Activated naive CD8-positive, alpha-beta T cell treated with anti-CD3 and anti-CD28 coated beads, Interleukin-2, amount 10 ng/mL, durations not matched to agents 7 days and 5 days (primary cell): ENCODE measurements around the gene ABCB10. TPM values are rescaled to one million over a fixed set of nuclear protein-coding genes. Genes with fewer than 3 reads are reported as not detected.
"Not testable (repeated sequence)": the region's sequence is repeated elsewhere in the genome, so short reads cannot be mapped to it uniquely, and the experiment has no call there.

Experiments
- ATAC-seq: fragments of 150-1000 bp; cut with Tn5 transposase; one replicate; pipeline ENCODE4 v1.10.0; 2021; ENCODE audit warnings: low read depth, moderate library complexity
- POLR2A ChIA-PET: fragments of 350-600 bp; sonication (Branson Sonifier 250); formaldehyde crosslinking; loops from one replicate; lab custom pipeline; 2021; ENCODE audit warnings: antibody characterized with exemption; lab: Charles Lee
- DNase-seq: peaks from one replicate; pipeline ENCODE4 v3.0.0; 2021
- H3K27ac Mint-ChIP-seq: one replicate; pipeline ENCODE4 v1.8.0; 2022; ENCODE audit warnings: mild to moderate bottlenecking, mixed read lengths
- H3K27me3 Mint-ChIP-seq: one replicate; pipeline ENCODE4 v1.8.0; 2022; ENCODE audit warnings: mild to moderate bottlenecking, moderate library complexity, mixed read lengths
- H3K36me3 Mint-ChIP-seq: one replicate; pipeline ENCODE4 v1.8.0; 2021; ENCODE audit warnings: mild to moderate bottlenecking, mixed read lengths
- H3K4me1 Mint-ChIP-seq: one replicate; pipeline ENCODE4 v1.8.0; 2021; ENCODE audit warnings: mixed read lengths
- H3K4me3 Mint-ChIP-seq: one replicate; pipeline ENCODE4 v1.8.0; 2022; ENCODE audit warnings: mild to moderate bottlenecking, moderate library complexity, mixed read lengths
- H3K9me3 Mint-ChIP-seq: one replicate; pipeline ENCODE4 v1.8.0; 2021; ENCODE audit warnings: mixed read lengths
- total RNA-seq, 2 experiments: library from RNA; stranded (reverse); gene quantifications; one replicate each; pipeline ENCODE4 v1.2.3, GENCODE V29; 2021

Gene ABCB10
- total RNA-seq, 2 experiments from 2014 or later = 26.5 to 29.8 TPM

- H3K36me3 Mint-ChIP-seq = no peaks in the 10 kb centered on the region
- ATAC-seq (no peak), DNase-seq (no peak)
- H3K4me3 Mint-ChIP-seq = no peak overlapping the region
- POLR2A ChIA-PET = interaction anchor here (0.8 kb wide), 1 partner anchor 54 kb away, joined by 3 read pairs; the partner anchor contains the start of gene NUP133
- H3K4me1 Mint-ChIP-seq = peaks cover 6% of the 10 kb centered on the region
- no peak overlapping the region for H3K27ac Mint-ChIP-seq
- no peaks in the 10 kb centered on the region for H3K27me3 Mint-ChIP-seq
- no peaks in the 10 kb centered on the region for H3K9me3 Mint-ChIP-seq
These were observed 4.2 kb upstream of the ABCB10 start for GRCh38 chr1:229562686-229563085.

DNA sequence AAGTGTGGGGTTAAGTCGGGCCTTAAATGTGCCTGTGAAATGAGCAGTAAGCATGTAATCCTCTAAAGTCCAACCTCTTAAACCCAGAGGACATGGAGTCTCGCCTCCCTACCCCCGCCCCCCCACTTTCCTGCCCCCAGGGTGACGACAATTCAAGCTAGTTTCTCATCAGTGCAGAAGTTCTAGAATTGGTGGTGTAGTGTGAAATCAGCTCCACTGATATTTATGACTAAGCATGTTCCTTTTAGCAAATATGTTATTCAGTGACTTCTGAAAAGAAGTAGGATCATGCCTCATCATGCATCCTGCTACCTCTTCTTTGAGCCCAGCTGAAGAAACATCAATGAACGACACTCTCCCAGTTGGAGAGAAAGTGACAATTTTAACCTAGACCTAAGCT, 2.6 kb upstream of the ABCB10 start:
- DNase-seq (no peak), ATAC-seq (no peak)
- peaks cover 20% of the 10 kb centered on the region for H3K4me1 Mint-ChIP-seq
- POLR2A ChIA-PET = no interaction called here
- H3K27ac Mint-ChIP-seq = no peak overlapping the region
- H3K27me3 Mint-ChIP-seq = no peaks in the 10 kb centered on the region
- no peaks in the 10 kb centered on the region for H3K9me3 Mint-ChIP-seq
- peaks cover 2% of the 10 kb centered on the region for H3K36me3 Mint-ChIP-seq
- H3K4me3 Mint-ChIP-seq = no peak overlapping the region

DNA sequence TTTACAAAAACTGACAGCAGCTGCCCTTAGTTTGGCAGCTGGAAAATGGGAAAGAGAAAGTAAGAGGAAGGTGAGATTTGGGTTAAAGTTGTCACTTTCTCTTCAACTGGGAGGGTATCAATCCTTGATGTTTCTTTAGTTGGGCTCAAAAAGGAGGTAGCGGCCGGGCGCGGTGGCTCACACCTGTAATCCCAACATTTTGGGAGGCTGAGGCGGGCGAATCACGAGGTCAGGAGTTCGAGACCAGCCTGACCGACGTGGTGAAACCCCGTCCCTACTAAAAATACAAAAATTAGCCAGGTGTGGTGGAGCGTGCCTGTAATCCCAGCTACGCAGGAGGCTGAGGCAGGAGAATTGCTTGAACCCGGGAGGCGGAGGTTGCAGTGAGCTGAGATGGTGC, 1.6 kb upstream of the ABCB10 start:
- H3K4me3 Mint-ChIP-seq = peak overlapping the region; percentile 16

GRCh38 chr1:229559336-229559801, 862 bp upstream of the ABCB10 start:
- not testable (repeated sequence) for H3K36me3 Mint-ChIP-seq, H3K27me3 Mint-ChIP-seq, ATAC-seq, DNase-seq, H3K9me3 Mint-ChIP-seq
- Mint-ChIP-seq H3K27ac (peak overlapping the region; percentile 82), H3K4me3 (peak overlapping the region; percentile 90), H3K4me1 (peaks cover 32% of the 10 kb centered on the region)
- POLR2A ChIA-PET = interaction anchor here (0.5 to 3.0 kb wide), 6 partner anchors 11 to 632 kb away, joined by 3 to 37 read pairs (median 6); partner anchors contain the start of genes NUP133, TAF5L and URB2

More for the DNA sequence above, 1.6 kb upstream of the ABCB10 start:
- POLR2A ChIA-PET, ATAC-seq, H3K36me3 Mint-ChIP-seq, H3K9me3 Mint-ChIP-seq, DNase-seq, H3K27ac Mint-ChIP-seq, H3K27me3 Mint-ChIP-seq: not testable (repeated sequence)
- H3K4me1 Mint-ChIP-seq = peaks cover 27% of the 10 kb centered on the region

DNA sequence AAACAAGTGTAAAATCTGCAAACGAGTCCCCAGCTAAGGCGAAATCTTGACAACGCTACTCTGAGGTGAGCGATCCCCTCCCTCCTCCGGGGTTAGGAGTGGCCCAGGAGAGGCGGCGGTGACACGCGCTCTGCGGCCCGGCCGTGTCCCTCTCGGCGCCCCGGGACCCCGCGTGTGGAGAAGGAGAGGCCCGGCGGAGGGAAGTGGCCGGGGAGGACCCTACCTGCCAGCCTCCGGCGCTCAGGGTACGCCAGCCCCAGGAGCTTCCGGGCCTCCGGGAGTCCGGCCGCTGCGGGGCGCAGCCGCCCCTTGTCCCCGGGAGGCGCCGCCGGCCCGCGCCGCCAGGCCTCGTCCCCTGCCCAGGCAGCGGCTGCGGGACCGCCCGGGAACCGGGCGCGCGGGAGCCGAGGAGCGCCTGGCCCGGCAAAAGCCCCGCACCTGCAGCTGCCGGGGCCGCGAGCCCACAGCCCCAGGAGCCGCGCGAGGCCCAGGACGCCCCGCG, 543 bp downstream of the ABCB10 start:
- H3K27me3 Mint-ChIP-seq = no peaks in the 10 kb centered on the region
- H3K4me1 Mint-ChIP-seq = peaks cover 34% of the 10 kb centered on the region
- H3K9me3 Mint-ChIP-seq = no peaks in the 10 kb centered on the region
- DNase-seq (peak; percentile 70), ATAC-seq (peak; percentile 13)
- H3K36me3 Mint-ChIP-seq = peaks cover 6% of the 10 kb centered on the region
- H3K27ac Mint-ChIP-seq = peak overlapping the region; percentile 88
- H3K4me3 Mint-ChIP-seq = peak overlapping the region; percentile 86
- POLR2A ChIA-PET = interaction anchor here (1.1 to 3.0 kb wide), 5 partner anchors 49 to 304 kb away, joined by 3 to 37 read pairs (median 6); partner anchors contain the start of genes CCSAP, NUP133, TAF5L and URB2

- Mint-ChIP-seq H3K9me3 (no peaks in the 10 kb centered on the region), H3K36me3 (peaks cover 6% of the 10 kb centered on the region), H3K4me3 (peak overlapping the region; percentile 86), H3K4me1 (peaks cover 37% of the 10 kb centered on the region), H3K27ac (peak overlapping the region; percentile 88), H3K27me3 (no peaks in the 10 kb centered on the region)
- no peak for ATAC-seq
- POLR2A ChIA-PET = interaction anchor here (1.1 to 3.0 kb wide), 5 partner anchors 49 to 303 kb away, joined by 3 to 37 read pairs (median 6); partner anchors contain the start of genes CCSAP, NUP133, TAF5L and URB2
- no peak for DNase-seq
These were observed 1.2 kb downstream of the ABCB10 start for GRCh38 chr1:229557200-229557850.

DNA sequence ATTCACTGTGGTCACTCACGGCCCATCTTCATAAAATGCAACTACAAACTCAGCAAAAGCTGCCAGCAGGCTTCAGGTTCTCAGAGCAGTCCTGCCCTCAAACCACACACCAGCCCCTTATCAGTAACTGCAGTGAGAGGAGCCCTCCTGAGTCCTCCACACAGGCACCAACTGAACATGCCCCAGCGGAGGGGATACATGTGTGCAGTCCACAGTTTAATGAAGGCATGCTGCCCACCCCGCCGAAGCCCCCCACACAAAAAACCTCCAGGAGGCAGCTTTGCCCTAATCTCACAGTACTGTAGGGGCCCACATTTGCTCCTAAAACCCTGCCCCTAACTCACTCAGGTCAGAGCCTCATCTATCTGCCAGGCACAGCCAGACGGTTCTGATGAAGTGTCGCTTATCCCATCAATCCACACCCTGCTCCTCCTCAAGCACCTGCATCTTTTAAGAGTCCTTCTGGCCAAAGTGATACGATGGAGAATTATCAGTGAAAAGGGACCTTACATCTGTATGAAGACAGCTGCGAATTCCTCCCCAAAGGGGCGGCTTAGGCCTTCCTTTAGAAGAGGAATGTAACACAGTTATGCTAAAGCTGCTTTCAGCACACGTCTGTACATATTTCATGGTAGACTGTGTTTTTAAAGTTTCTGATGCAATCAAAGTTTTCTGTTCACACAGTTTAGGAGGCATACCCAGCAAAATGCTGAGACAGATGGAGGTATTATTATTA, 3.5 kb downstream of the ABCB10 start:
- POLR2A ChIA-PET = no interaction called here
- Mint-ChIP-seq H3K4me1 (peaks cover 40% of the 10 kb centered on the region), H3K27ac (peak overlapping the region; percentile 10), H3K36me3 (peaks cover 6% of the 10 kb centered on the region), H3K9me3 (no peaks in the 10 kb centered on the region), H3K27me3 (no peaks in the 10 kb centered on the region), H3K4me3 (peak overlapping the region; percentile 6)
- DNase-seq (no peak), ATAC-seq (no peak)

DNA sequence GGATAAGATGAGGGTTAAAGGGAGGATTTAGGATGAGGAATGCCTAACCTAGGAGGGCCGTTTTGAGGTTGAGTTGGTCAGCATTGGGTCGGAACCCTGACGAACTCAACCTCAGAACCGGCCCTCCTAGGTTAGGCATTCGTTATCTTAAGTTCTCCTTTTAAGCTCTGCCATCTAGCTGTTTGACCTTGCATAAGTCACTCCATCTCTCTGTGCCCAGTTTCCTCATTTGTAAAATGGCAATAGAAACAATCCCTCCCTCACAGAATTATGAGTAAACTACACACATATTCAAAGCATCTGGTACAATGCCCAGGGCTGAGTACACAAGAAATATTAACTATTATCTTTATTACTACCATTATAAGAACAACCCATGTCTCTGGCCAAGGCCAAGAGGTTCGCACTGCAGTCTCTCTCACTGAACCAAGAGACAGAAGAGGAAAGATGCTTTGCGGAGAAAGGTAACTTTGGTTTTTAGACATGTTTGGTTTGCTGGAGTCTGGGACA, 4.8 kb downstream of the ABCB10 start:
- H3K9me3 Mint-ChIP-seq = no peaks in the 10 kb centered on the region
- H3K27me3 Mint-ChIP-seq = no peaks in the 10 kb centered on the region
- no peak for ATAC-seq
- no peak overlapping the region for H3K27ac Mint-ChIP-seq
- H3K4me1 Mint-ChIP-seq = peaks cover 35% of the 10 kb centered on the region
- no peak for DNase-seq
- no peak overlapping the region for H3K4me3 Mint-ChIP-seq
- POLR2A ChIA-PET = no interaction called here
- peaks cover 9% of the 10 kb centered on the region for H3K36me3 Mint-ChIP-seq

DNA sequence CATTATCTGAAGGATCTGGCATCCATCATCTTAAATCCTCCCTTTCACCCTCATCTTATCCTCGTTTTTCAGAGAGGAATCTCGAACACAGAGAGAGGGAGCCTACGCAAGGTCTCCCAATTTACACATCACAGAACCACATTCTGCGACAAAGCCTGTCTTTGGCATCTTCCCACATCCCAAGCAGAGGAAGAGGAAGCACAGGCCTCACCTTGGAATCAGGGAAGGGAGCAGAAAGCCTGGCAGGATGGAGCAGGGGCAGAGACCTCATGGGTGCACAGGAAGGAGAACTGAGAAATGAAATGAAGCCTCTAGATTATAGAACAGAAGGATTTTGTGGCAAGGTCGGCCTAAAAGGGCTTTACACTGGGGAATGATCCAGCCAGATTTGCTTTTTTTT, 5.8 kb downstream of the ABCB10 start:
- no peaks in the 10 kb centered on the region for H3K9me3 Mint-ChIP-seq

DNA sequence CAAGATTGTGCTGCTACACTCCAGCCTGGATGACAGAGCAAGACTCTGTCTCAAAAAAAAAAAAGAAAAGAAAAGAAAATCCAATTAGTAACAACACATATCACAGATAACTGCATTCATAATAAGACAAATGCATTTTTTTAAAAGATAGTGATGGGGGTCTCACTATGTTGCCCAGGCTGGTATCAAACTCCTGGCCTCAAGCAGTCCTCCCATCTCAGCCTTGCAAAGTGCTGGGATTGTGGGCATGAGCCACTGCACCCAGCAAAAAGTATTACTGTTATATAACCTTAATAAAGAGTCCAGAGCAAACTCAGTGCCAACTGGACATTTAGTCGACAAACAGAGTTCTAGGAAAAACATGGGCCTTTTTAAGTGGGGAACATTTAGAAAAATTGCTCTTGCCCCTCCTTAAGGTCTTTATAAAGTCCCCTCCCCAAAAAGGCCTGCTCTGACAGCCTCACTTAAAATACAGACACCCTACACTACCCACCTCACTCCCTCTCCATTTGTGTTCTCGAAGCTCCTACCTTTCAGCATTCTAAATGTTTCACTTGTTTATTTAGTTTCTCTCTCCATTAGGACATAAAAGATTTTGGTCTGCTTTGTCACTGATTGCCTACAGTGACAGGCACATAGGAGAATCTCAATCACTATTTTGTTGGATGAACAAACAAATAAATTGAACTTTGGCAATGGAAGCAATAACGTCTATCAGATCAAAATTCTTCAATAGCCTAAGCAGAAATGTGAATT, 7.5 kb downstream of the ABCB10 start:
- ATAC-seq (no peak), DNase-seq (no peak)
- H3K36me3 Mint-ChIP-seq = peaks cover 8% of the 10 kb centered on the region
- H3K27me3 Mint-ChIP-seq = no peaks in the 10 kb centered on the region
- no peak overlapping the region for H3K27ac Mint-ChIP-seq
- H3K4me3 Mint-ChIP-seq = no peak overlapping the region
- H3K9me3 Mint-ChIP-seq = no peaks in the 10 kb centered on the region
- POLR2A ChIA-PET = interaction anchor here (0.7 kb wide), 1 partner anchor 1144 kb away, joined by 4 read pairs; no protein-coding TSS in a partner anchor
- peaks cover 20% of the 10 kb centered on the region for H3K4me1 Mint-ChIP-seq

More for the DNA sequence above, 5.8 kb downstream of the ABCB10 start:
- Mint-ChIP-seq H3K36me3 (peaks cover 10% of the 10 kb centered on the region), H3K4me1 (peaks cover 35% of the 10 kb centered on the region), H3K4me3 (no peak overlapping the region), H3K27me3 (no peaks in the 10 kb centered on the region), H3K27ac (no peak overlapping the region)
- POLR2A ChIA-PET = no interaction called here
- no peak for ATAC-seq
- no peak for DNase-seq

DNA sequence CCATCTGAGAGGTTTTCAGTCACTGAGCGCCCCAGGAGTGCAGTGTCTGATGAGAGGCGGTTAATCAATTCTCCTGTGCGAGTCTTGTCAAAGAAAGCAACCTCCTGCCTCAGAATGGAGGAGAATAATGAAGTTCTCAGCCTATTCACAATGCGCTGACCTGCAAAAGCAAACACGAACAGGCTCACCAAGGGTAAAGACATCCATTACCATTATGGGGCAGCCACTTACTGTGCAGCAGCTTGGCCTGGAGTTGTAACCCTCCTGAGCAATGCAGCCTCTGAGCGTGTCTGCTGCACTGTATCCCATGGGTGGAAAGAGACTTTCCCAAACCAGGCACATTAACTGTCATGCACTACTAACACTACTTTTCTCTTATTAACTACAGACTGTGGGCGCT, 11.0 kb downstream of the ABCB10 start:
- Mint-ChIP-seq H3K4me1 (peaks cover 9% of the 10 kb centered on the region), H3K4me3 (no peak overlapping the region), H3K36me3 (peaks cover 24% of the 10 kb centered on the region), H3K9me3 (no peaks in the 10 kb centered on the region), H3K27ac (no peak overlapping the region), H3K27me3 (no peaks in the 10 kb centered on the region)
- ATAC-seq = no peak
- POLR2A ChIA-PET = interaction anchor here (1.8 kb wide), 1 partner anchor 11 kb away, joined by 6 read pairs; the partner anchor contains the start of gene ABCB10
- DNase-seq = no peak

DNA sequence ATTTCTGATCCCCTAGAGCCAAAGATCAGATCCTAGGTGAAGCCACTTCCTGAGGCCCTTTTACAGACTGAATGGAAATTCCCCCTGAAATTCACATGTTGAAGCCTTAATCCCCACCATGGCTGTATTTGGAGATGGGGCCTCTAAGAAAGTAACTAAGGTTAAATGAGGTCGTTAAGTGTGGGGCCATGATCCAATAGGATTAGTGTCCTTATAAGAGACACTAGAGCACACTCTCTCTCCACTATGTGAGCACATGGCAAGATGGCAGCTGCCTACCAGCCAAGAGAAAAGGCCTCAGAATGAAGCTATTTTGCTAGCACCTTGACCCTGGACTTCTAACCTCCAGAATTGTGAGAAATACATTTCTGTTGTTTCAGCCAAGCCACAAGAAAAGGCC, 13.9 kb downstream of the ABCB10 start:
- H3K36me3 Mint-ChIP-seq = peaks cover 35% of the 10 kb centered on the region
- no peak overlapping the region for H3K27ac Mint-ChIP-seq

More for the DNA sequence above, 13.9 kb downstream of the ABCB10 start:
- Mint-ChIP-seq H3K4me3 (no peak overlapping the region), H3K4me1 (peaks cover 11% of the 10 kb centered on the region), H3K9me3 (no peaks in the 10 kb centered on the region), H3K27me3 (no peaks in the 10 kb centered on the region)
- ATAC-seq (no peak), DNase-seq (no peak)
- POLR2A ChIA-PET = interaction anchor here (0.7 kb wide), 1 partner anchor 13 kb away, joined by 3 read pairs; no protein-coding TSS in a partner anchor
